Ishikawa (cell line): ENCODE data around the gene HBZ.
A peak's percentile ranks its signal among the peaks of the same experiment; 100 is the strongest.

ENCODE experiments used
- EGR1 ChIP-seq: IDR thresholded peaks from 2 replicates; pipeline ENCODE4 v1.6.1; 2012
- EP300 ChIP-seq: IDR thresholded peaks from 2 replicates; pipeline ENCODE4 v1.6.1; 2012; ENCODE audit warnings: borderline replicate concordance
- RAD21 ChIP-seq: IDR thresholded peaks from 2 replicates; pipeline ENCODE4 v1.6.1; 2012; ENCODE audit warnings: low read depth
- TAF1 ChIP-seq: IDR thresholded peaks from 2 replicates; pipeline ENCODE4 v1.6.1; 2012; ENCODE audit warnings: low read depth, mild to moderate bottlenecking

GRCh38 chr16:154217-155030 lies 2.0 kb downstream of the HBZ start:
- TF ChIP-seq EP300, result no peak
- no peak for TF ChIP-seq RAD21
- no peak for TF ChIP-seq TAF1
- peak; percentile 75 for TF ChIP-seq EGR1
